Measurements from ENCODE around the gene NPTX2.

- TF ChIP-seq CTCF (IDR thresholded peaks at IDR 0.05) (no peak), POLR2A (IDR thresholded peaks at IDR 0.05) (no peak), POLR2AphosphoS5 (IDR thresholded peaks at IDR 0.05) (no peak), EP300 (IDR thresholded peaks at IDR 0.05) (no peak)
Measured at GRCh38 chr7:98662289-98662688, 45.2 kb downstream of the NPTX2 start.

Data from suprapubic skin (tissue), 4 donors.